Peyer's patch (tissue), 4 donors: ENCODE data around the gene NENF. TPM values are rescaled to one million over a fixed set of nuclear protein-coding genes. Genes with fewer than 3 reads are reported as not detected.
A peak's percentile ranks its signal among the peaks of the same experiment; 100 is the strongest.

Experiments
- DNase-seq, 3 donors: peaks; one replicate each; pipeline ENCODE4 v3.0.0-alpha.2; 2017 to 2019
- H3K27ac ChIP-seq, 4 donors: fragments of 200-600 bp; sonication (generic); one replicate each; pipeline ENCODE4 v1.5.1; 2016 to 2019
- H3K27me3 ChIP-seq, 2 donors: fragments of 200-600 bp; sonication (generic); one replicate each; pipeline ENCODE4 v1.5.1; 2019
- H3K36me3 ChIP-seq, 3 donors: fragments of 200-600 bp; sonication (generic); one replicate each; pipeline ENCODE4 v1.5.1; 2016 to 2019
- H3K4me1 ChIP-seq, 4 donors: fragments of 200-600 bp; sonication (generic); one replicate each; pipeline ENCODE4 v1.5.1; 2016 to 2019
- H3K4me3 ChIP-seq, 4 donors: fragments of 200-600 bp; sonication (generic); 1 replicate in 3 of 4; 2 replicates in 1 of 4; pipeline ENCODE4 v1.5.1; 2016 to 2019; ENCODE audit warnings: mild to moderate bottlenecking in 1 of 4
- H3K9me3 ChIP-seq, 4 donors: fragments of 200-600 bp; sonication (generic); one replicate each; pipeline ENCODE4 v1.5.1; 2016 to 2019; ENCODE audit warnings: mild to moderate bottlenecking in 1 of 4
- CTCF ChIP-seq, 6 experiments: fragments of 450-650 bp in 4 of 6; fragments of 200-600 bp in 2 of 6; sonication (generic) in 1 of 6; IDR thresholded peaks; one replicate each; pipeline ENCODE4 v1.5.1; 2017 to 2019; ENCODE audit warnings: antibody characterized with exemption in 6 of 6, mild to moderate bottlenecking in 3 of 6, moderate library complexity in 1 of 6
- POLR2A ChIP-seq, 2 donors: fragments of 450-650 bp; IDR thresholded peaks; one replicate each; pipeline ENCODE4 v1.5.1; 2017; ENCODE audit warnings: antibody characterized with exemption in 2 of 2, mild to moderate bottlenecking in 2 of 2, moderate library complexity in 2 of 2
- total RNA-seq, 4 donors: library from RNA; depleted of rRNA; stranded (reverse); fragments of >200 nt; gene quantifications; one replicate each; pipeline ENCODE4 v1.1.0, GENCODE V29; 2016

NENF gene
- total RNA-seq, 4 donors from 2014 or later = 28.2 to 61.9 (median 34.2) TPM

GRCh38 chr1:212428496-212428895, 4.2 kb upstream of the NENF start:
- H3K4me1 ChIP-seq = peaks cover 0 to 8% (median 0%) of the 10 kb centered on the region in 4 donors
- H3K4me3 ChIP-seq = no peak overlapping the region
- no peak for DNase-seq
- TF ChIP-seq POLR2A (IDR thresholded peaks at IDR 0.05) = no peak
- TF ChIP-seq CTCF (IDR thresholded peaks at IDR 0.05) = no peak
- no peaks in the 10 kb centered on the region for H3K27me3 ChIP-seq
- H3K9me3 ChIP-seq = no peaks in the 10 kb centered on the region
- no peak overlapping the region for H3K27ac ChIP-seq
- H3K36me3 ChIP-seq = no peaks in the 10 kb centered on the region

GRCh38 chr1:212430416-212430815, 2.3 kb upstream of the NENF start:
- TF ChIP-seq CTCF (IDR thresholded peaks at IDR 0.05) (no peak), POLR2A (IDR thresholded peaks at IDR 0.05) (no peak)
- Histone ChIP-seq H3K9me3 (no peaks in the 10 kb centered on the region), H3K36me3 (no peaks in the 10 kb centered on the region), H3K4me3 (no peak overlapping the region), H3K27me3 (no peaks in the 10 kb centered on the region), H3K4me1 (peaks cover 0 to 17% (median 3%) of the 10 kb centered on the region in 4 donors), H3K27ac (no peak overlapping the region)
- no peak for DNase-seq

GRCh38 chr1:212430955-212431394, 1.7 kb upstream of the NENF start:
- Histone ChIP-seq H3K36me3 (no peaks in the 10 kb centered on the region), H3K4me1 (peaks cover 0 to 17% (median 3%) of the 10 kb centered on the region in 4 donors), H3K9me3 (no peaks in the 10 kb centered on the region), H3K27me3 (no peaks in the 10 kb centered on the region), H3K4me3 (no peak overlapping the region), H3K27ac (no peak overlapping the region)
- TF ChIP-seq CTCF (IDR thresholded peaks at IDR 0.05) (no peak), POLR2A (IDR thresholded peaks at IDR 0.05) (no peak)
- peak in 1 of 3 donors; percentile 57 for DNase-seq

DNA sequence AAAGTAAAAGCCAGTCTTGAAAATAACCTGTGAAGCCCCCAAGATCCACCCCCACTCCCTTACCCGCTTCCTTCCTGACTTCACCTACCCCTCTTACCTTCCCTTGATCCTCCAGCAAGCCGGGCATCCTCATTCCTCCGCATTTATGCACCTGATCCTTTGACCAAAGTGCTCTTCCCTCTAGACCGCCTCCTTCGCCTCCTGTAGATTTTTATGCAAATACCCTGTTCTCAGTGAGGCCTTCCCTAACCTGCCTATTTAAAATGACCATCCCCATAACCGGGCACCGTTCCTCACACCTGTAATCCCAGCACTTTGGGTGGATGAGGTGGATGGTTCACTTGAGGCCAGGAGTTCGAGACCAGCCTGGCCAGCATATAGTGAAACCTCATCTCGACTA, 1.1 kb upstream of the NENF start:
- H3K4me1 ChIP-seq = peaks cover 0 to 17% (median 3%) of the 10 kb centered on the region in 4 donors
- H3K36me3 ChIP-seq = no peaks in the 10 kb centered on the region
- DNase-seq = no peak
- H3K27ac ChIP-seq = no peak overlapping the region
- no peak for TF ChIP-seq POLR2A (IDR thresholded peaks at IDR 0.05)
- TF ChIP-seq CTCF (IDR thresholded peaks at IDR 0.05) = no peak
- H3K9me3 ChIP-seq = no peaks in the 10 kb centered on the region
- H3K4me3 ChIP-seq = no peak overlapping the region
- H3K27me3 ChIP-seq = no peaks in the 10 kb centered on the region

- no peak for DNase-seq
Observed at GRCh38 chr1:212432272-212432660, 454 bp upstream of the NENF start.

More at GRCh38 chr1:212432272-212432660, 454 bp upstream of the NENF start:
- Histone ChIP-seq H3K27me3 (no peaks in the 10 kb centered on the region), H3K27ac (peak overlapping the region; percentile 60 to 79 (median 77)), H3K36me3 (no peaks in the 10 kb centered on the region), H3K9me3 (no peaks in the 10 kb centered on the region), H3K4me3 (peak overlapping the region; percentile 86 to 96 (median 94)), H3K4me1 (peaks cover 0 to 17% (median 3%) of the 10 kb centered on the region in 4 donors)
- no peak for TF ChIP-seq CTCF (IDR thresholded peaks at IDR 0.05)
- no peak for TF ChIP-seq POLR2A (IDR thresholded peaks at IDR 0.05)
